H54 (cell line): ENCODE measurements around the gene RNF150.

Experiments
- DNase-seq: peaks from one replicate; pipeline ENCODE4 v3.0.0; 2011; ENCODE audit warnings: low spot score, mixed read lengths; ENCODE audit not compliant: insufficient read length
- FAIRE-seq: peaks from 3 replicates; lab custom pipeline; 2011; peaks lifted over from hg19 to GRCh38; lab: Jason Lieb, UNC
- POLR2A ChIP-seq: IDR thresholded peaks from 2 replicates; pipeline ENCODE4 v1.6.1; 2011; ENCODE audit warnings: low read depth, mild to moderate bottlenecking, low read length

The RNF150 gene

GRCh38 chr4:140982613-140983340 is 150.5 kb downstream of the RNF150 start:
- DNase-seq (no peak), FAIRE-seq (no peak)
- no peak for TF ChIP-seq POLR2A

- no peak for FAIRE-seq
- DNase-seq: no peak
- no peak for TF ChIP-seq POLR2A
These were observed 152.7 kb downstream of the RNF150 start for GRCh38 chr4:140980426-140981200.

- no peak for TF ChIP-seq POLR2A
- FAIRE-seq (no peak), DNase-seq (no peak)
These were observed 156.5 kb downstream of the RNF150 start for GRCh38 chr4:140976768-140977167.

- no peak for FAIRE-seq
- DNase-seq: no peak
- no peak for TF ChIP-seq POLR2A
These were observed 162.0 kb downstream of the RNF150 start for GRCh38 chr4:140971077-140971792.

GRCh38 chr4:140969296-140969695 is 164.0 kb downstream of the RNF150 start:
- TF ChIP-seq POLR2A: no peak
- no peak for FAIRE-seq

GRCh38 chr4:140968371-140968770 is 164.9 kb downstream of the RNF150 start:
- no peak for FAIRE-seq
- TF ChIP-seq POLR2A: no peak
- DNase-seq: no peak

More at GRCh38 chr4:140969296-140969695, 164.0 kb downstream of the RNF150 start:
- no peak for DNase-seq

- no peak for DNase-seq
- no peak for TF ChIP-seq POLR2A
- FAIRE-seq: no peak
These were observed 169.4 kb downstream of the RNF150 start for GRCh38 chr4:140963883-140964282.

- TF ChIP-seq POLR2A: no peak
- FAIRE-seq: no peak
These were observed 177.6 kb downstream of the RNF150 start for GRCh38 chr4:140955641-140956040.

GRCh38 chr4:140952717-140953116 is 180.6 kb downstream of the RNF150 start:
- TF ChIP-seq POLR2A: no peak
- DNase-seq (no peak), FAIRE-seq (no peak)

More at GRCh38 chr4:140955641-140956040, 177.6 kb downstream of the RNF150 start:
- DNase-seq: no peak

GRCh38 chr4:140947506-140947905 is 185.8 kb downstream of the RNF150 start:
- FAIRE-seq (no peak), DNase-seq (no peak)
- TF ChIP-seq POLR2A: no peak

GRCh38 chr4:140945106-140945505 is 188.2 kb downstream of the RNF150 start:
- DNase-seq (no peak), FAIRE-seq (no peak)
- TF ChIP-seq POLR2A: no peak

GRCh38 chr4:140944572-140944971 is 188.7 kb downstream of the RNF150 start:
- TF ChIP-seq POLR2A: no peak
- FAIRE-seq: no peak
- DNase-seq: no peak

GRCh38 chr4:140944199-140944515 is 189.1 kb downstream of the RNF150 start:
- no peak for TF ChIP-seq POLR2A
- DNase-seq: no peak
- peak; percentile 66 for FAIRE-seq

- no peak for TF ChIP-seq POLR2A
- DNase-seq (no peak), FAIRE-seq (no peak)
These were observed 189.6 kb downstream of the RNF150 start for GRCh38 chr4:140943486-140944198.
